HG03457 (cell line): ENCODE measurements around the gene CYP46A1.

ENCODE experiments used
- ATAC-seq: cut with Tn5 transposase; IDR thresholded peaks from one replicate; pipeline ENCODE4 v1.9.1; 2021; ENCODE audit warnings: moderate number of reproducible peaks; ENCODE audit not compliant: unreplicated experiment

The CYP46A1 gene

GRCh38 chr14:99727096-99727870, 43.2 kb downstream of the CYP46A1 start:
- no peak for ATAC-seq

DNA sequence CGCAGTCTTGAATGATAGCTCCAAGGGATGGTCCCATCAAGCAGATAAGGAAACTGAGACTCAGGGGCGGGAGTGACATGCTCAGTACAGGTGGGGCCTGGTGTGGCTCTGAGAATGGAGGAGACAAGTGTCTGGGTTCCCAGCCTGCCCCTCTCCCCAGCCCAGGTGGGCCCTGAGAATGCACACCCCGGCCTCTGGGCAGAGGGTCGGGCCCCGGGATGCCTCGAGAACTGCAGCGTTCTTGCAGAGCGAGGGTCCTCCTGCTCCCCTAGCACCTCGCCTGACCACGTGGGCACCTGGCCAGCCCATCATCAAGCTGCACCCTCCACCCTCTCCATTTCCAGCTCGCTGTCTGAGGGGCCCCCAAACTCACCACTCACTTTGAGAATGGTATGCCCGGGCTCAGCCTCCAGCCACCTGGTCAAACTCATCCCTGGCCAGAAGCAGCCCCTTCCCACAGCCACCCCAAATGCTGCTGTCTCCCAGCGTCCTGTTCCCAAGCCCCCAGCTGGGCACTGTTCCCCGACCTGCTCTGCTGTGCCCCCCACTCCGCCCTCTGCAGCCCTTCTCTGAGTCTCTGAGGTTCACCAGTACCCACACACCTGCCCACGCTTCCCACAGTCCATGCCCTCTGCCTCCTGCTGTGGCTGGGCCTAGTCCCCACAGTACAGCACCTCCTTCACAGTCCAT, 44.3 kb downstream of the CYP46A1 start:
- no peak for ATAC-seq

DNA sequence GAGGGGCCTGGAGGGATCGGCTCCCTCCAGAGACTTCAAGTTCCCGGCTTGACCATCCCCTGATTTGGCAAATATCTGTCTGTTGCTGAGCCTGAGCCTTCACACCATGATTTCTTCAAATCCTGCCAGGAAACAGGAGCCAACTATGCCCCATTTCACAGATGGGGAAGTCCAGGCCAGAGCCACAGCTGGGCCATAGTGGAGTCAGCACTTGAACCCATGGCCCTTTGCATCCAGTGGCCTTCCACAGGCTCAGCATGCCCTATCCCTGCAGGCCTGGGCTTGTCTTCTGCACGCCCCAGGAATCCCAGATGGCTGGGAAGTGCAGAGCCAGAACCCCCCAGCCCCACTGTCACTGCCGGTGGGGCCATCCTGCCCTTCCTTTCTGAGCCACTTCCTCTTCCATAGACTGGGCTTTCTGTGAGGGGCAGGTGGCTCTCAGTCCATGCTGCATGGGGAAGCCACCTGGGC, 44.9 kb downstream of the CYP46A1 start:
- ATAC-seq, result no peak

GRCh38 chr14:99729991-99730875, 46.1 kb downstream of the CYP46A1 start:
- ATAC-seq, result no peak

DNA sequence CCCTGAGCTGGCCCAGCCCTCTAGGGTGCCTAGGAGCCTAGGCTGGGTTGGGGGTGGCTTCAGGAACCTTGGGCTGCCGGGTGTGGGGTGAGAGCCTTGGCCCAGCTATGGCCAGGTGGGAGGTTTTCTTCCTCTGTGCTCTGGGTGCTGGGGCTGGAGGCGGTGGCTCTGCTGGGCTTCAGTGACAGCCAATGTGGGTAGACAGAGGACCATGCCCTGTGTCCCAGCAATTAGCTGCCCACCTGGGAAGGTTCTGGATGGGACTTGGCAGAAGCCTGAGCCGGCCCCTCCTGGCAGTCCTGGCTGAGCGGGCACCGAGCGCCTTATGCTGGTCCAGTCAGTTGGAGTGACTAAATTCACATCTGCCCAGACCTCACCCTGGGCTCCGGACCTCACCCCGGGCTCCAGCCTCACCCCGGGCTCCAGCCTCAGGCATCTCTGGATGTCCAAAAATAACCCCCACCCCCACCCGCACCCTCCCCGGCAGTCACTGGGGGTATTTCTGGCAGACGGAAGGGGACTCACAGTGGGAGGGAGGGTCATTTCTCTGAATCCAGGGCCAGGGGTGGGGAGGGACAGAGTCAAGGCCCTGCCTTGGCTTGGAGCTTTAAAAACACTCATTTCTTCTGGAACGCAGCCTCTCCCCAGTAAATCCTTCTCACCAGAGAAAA, 46.9 kb downstream of the CYP46A1 start:
- no peak for ATAC-seq

DNA sequence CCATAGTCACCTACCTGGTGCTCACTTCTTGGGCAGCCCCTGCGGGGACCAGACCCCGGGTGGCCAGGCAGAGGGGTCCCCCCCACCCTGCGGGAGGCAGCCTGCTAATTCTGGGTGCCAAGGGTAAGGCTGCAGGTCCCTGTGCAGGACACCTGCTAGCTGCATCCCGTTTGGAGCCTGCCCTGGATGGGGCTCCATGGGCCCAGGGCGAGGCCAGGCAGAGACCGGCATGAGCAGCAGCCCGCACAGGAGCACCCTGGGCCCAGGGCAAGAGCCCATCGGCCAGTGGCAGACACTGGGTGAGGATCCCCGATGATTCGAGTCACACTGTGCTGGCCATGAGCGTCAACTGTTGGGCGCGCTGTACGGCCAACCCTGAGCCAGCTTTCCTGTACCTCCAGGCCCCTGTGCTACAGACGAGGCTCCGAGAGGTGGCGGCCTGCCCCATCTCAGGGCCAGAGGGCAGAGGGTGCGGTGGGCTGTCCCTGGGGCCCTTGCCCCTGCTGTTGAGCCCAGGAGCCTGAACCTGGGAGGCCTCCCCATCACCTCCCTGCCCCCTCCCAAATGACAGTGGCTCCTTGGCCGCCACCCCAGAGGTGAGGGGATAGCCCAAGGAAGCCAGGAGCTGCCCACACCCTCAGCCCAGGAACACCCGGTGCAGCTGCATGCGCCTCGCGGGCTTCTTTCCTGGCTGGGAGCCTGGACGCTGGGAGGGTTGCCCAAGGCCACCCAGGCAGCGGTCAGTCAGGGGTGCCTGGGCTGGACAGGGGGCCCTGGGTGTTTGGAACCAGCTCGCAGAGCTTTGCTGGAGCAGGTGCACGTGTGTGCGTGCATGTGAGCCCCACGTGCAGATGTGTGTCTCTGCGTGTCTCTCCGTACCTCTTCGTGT, 47.7 kb downstream of the CYP46A1 start:
- ATAC-seq, result no peak

DNA sequence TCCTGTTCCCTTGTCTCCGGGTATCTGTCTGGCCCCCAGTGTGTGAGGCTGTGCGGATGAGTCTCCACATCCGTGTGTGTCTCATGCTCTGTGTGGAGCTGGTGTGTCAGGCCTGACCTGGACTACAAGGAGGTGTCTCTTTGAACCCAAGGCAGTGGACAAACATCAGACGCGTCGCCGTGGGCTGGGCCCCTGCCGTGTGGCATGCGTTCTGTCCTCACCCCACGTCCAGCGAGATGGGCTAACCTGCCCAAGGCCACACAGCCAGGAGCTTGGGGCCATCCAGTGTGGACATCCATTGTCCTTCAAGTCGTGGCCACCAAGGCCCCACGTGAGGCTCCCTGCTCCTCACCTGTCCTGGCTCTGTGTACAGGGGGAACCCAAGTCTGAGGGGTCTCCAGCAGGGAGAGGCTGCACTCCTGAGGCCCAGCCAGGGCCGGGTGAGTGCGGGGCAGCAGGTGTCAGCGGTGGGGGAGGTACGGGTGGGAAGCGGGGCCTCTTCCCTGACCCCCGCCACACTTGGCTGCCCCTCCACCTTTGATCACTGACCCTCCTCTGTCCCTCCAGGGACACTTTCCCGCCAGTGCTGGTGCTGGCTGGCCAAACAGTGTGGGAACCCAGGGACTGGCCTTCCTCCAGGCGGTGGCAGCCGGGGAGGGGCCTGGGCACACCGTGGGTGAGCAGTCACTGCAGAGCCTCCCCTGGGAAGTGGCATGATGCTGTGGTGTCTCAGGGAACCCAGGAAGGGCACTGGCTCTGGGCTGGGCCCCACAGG, 48.5 kb downstream of the CYP46A1 start:
- ATAC-seq, result no peak

DNA sequence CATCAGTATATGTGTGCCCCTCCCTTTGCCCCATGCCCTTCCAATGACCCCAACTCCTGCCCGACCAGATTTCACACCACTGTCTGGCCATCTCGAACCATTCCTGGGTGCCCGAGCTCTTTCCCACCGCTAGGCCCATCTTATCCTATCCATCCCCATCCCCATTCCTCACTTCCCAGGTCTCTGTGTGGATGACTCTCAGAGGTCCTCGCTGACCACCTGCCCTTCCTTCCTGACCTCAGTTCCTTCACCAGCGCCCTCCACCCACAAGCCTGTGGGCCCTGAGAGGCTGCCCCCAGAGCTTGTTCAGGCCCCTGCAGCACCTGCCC, 49.1 kb downstream of the CYP46A1 start:
- no peak for ATAC-seq

- no peak for ATAC-seq
These were observed 49.7 kb downstream of the CYP46A1 start for GRCh38 chr14:99733540-99734405.

GRCh38 chr14:99734406-99735051, 50.4 kb downstream of the CYP46A1 start:
- no peak for ATAC-seq

DNA sequence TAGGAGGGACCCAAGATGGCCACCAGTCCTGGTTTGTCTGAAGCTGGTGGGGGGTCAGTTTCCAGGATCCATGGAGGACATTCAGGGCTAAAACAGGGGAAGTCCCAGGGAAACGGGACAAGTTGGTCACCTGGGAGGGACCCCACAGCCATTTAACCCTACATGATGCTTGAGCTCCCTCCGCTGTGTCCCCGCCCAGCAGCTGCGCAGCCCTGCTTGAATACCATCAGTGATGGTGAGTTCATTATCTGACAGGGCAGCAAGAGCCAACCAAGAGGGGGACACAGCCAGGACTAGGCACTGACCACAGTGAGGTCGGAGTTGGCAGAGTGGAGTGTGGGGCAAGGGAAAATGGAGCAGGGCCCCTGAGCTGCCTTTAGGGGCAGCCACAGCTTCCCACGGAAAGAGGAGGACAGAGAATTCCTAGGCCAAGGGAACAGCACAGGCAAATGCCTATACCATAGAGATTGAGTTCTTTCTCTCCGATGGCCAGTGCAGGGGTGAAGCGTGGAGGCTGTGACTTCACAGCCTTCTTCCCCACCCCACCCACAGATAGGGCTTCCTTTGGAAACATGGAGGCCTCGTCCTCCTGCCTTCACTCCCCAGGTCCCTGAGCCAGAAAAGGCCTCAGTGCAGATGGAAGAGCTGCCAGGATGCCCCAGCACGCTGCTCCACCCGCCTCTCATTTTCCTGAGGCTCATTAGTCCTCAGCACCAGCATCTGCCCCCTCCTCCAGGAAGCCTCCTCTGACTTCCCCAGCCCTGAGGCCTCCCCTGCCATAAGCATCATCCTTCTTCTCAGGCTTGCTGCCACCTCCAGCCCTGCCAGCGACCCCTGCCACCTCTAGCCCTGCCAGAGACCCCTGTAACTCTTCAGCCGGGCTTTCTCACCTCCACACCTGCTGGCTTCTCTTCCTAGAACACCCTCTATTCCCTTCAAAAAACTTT, 51.4 kb downstream of the CYP46A1 start:
- no peak for ATAC-seq

DNA sequence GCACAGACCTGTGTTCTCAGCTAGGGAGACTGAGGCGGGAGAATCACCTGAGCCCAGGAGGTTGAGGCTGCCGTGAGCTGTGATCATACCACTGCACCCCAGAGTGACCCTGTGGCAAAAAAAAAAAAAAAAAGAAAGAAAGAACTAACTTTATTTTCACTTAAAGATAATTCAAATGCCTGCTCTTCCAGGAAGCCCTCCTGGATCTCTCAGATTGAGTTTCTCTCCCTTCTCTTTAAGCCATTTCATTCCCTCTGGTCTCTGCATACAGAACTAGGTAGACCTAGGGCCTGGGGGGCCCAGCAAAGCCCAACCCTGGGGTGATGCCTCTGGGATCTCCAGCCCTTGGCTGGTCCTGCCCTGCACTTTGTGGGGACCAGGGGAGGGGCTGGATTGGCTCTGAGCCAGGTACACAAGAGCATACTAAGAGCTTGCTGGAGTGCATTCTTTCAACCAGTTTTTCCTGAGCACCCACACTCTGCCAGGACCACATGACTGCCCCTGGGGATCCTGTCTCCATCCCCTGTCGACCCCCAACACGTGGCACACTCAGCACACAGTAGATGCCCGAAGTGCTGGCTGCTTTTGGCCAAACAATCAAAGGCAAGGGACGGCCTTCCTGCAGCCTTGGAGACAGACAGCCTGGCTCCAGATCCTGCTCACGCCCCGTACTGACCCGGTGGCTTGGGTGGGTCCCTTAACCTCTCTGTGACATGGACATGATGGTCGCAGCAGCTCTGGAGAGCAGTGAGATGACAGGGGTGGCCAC, 52.7 kb downstream of the CYP46A1 start:
- no peak for ATAC-seq

DNA sequence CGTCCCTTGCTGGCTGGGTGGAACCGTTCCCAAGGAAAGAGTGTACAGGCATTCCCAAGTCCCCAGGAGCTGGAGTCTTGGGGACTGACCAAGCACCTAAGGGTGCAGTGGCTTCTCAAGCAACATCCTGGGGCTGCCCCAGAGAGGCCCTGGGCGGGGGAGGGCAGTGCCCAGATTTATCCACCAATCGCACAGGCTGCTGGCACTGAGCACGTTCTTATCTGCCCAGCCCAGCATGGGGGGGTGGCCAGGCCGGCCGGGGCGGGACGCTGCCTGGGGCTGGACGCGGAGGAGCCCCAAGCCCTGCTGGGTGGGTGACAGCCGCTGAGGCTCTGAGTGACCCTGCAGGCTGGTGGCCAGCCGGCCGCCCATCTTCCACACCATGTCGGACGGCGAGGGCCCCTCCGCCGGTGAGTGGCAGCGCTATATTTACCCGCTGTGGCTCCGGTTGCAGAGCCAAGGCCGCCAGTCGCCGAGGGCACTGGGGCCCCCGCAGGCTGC, 53.4 kb downstream of the CYP46A1 start:
- no peak for ATAC-seq

- ATAC-seq, result no peak
These were observed 54.0 kb downstream of the CYP46A1 start for GRCh38 chr14:99737956-99738667.

DNA sequence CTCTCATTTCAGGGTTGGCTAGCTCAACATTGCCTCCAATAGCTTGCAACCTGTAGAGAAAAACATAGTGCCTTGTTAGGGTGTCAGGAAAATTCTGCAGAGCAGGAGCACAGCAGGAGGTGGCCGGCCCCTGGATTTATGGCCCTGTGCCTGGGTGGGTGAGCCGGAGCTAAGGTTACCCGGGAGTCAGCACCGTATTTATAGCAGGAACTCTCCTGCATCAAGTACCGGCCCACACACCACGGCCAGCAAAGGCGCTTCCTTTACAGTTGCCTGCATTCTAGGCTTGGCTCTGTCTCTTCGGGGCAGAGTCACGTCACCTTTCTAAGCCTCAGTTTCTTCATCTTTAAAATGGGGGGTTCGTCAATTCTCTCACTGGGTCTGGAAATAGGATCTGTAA, 56.3 kb downstream of the CYP46A1 start:
- no peak for ATAC-seq
